Measurements from ENCODE around the gene AS3MT.

GRCh38 chr10:102841827-102842345 lies 27.4 kb upstream of the AS3MT start:
- TF ChIP-seq CTCF (IDR thresholded peaks at IDR 0.05; ENCODE audit: insufficient read depth, low read depth, low read length): no peak
- TF ChIP-seq EZH2 (IDR thresholded peaks at IDR 0.05; ENCODE audit: insufficient read depth, low read length): no peak

Measured in astrocyte (in vitro differentiated cells and primary cell).